Gastrocnemius medialis (tissue), 4 donors: ENCODE data around the gene REC114.

Experiments
- CTCF ChIP-seq, 5 experiments: fragments of 450-650 bp in 3 of 5; fragments of 200-600 bp in 2 of 5; sonication (generic) in 2 of 5; IDR thresholded peaks in 4 of 5; conservative IDR thresholded peaks in 1 of 5; 1 replicate in 4 of 5; 2 replicates in 1 of 5; pipeline ENCODE4 v1.5.1; 2016 to 2019; ENCODE audit warnings: antibody characterized with exemption in 5 of 5, mild to moderate bottlenecking in 3 of 5, moderate library complexity in 3 of 5
- POLR2A ChIP-seq, 2 donors: fragments of 450-650 bp; IDR thresholded peaks; one replicate each; pipeline ENCODE4 v1.6.1; 2017; ENCODE audit warnings: antibody characterized with exemption in 2 of 2, mild to moderate bottlenecking in 2 of 2, moderate library complexity in 2 of 2

- TF ChIP-seq POLR2A (IDR thresholded peaks at IDR 0.05) = no peak
- TF ChIP-seq CTCF (IDR thresholded peaks at IDR 0.05 in 4 of 5, conservative IDR thresholded peaks at IDR 0.05 in 1 of 5) = no peak
Measured at GRCh38 chr15:73541479-73541878, 98.5 kb downstream of the REC114 start.
